AG08395 (cell line): ENCODE results near the gene ZNF385B.
A peak's percentile ranks its signal among the peaks of the same experiment; 100 is the strongest.
"Not testable (repeated sequence)": the region's sequence is repeated elsewhere in the genome, so short reads cannot be mapped to it uniquely, and the experiment has no call there.

Experiments
- DNase-seq: peaks from one replicate; pipeline ENCODE4 v3.0.0; 2012; ENCODE audit warnings: mixed read lengths, low spot score

The ZNF385B gene

DNA sequence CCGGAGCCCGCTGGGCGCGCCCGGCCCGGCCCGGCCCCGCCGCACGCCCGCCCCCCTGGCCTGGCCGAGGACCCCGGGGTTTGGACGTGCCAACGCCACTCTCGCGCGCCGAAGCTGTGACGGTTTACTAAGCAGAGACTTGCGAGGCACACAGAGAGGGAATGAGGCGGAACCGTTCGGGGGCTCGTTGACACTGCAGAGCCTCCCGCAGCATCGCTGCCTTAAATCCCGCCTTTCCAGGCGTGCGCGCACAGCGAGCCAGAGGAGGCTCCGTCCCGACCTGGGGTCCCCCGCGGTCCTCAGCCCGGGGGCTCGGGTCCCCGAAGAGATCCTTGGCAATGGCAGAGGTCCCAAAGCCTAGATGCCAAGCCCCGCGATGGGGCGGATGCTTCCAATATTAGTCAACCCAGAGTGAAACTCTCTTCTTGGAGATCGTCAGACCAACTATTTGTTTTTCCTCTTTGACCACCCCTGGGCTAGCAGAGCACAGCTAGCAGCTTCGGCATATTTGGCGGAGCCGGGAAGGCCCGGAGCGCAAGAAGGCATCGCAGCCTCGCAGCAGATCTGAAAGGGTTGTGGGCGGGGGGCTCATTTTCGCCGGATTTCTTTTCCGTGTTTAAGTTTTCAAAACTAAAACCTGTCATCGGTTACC is at the start of gene ZNF385B:
Gene ZNF385B, minus strand, starts transcription at position 197 of the 652 bp plus-strand sequence.
- peak; percentile 10 for DNase-seq

DNA sequence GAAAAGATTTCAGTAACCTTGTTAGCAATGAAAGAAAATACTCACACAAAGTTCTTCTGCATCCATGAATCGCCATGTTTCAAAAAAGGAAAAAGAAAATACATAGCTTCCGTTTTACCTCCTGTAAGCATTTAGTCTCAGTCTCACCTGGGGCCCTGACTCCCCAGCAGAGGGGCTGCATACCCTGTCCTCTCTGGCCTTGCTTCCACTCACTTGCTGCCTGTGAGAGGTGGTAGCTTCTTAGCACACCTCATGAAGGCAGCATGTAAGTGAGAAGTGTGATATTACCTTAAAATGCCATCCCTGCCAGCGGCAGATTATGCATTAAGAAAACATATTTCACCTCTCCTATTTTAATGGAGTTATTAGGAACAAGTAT is 49.3 kb upstream of the ZNF385B start:
- no peak for DNase-seq

DNA sequence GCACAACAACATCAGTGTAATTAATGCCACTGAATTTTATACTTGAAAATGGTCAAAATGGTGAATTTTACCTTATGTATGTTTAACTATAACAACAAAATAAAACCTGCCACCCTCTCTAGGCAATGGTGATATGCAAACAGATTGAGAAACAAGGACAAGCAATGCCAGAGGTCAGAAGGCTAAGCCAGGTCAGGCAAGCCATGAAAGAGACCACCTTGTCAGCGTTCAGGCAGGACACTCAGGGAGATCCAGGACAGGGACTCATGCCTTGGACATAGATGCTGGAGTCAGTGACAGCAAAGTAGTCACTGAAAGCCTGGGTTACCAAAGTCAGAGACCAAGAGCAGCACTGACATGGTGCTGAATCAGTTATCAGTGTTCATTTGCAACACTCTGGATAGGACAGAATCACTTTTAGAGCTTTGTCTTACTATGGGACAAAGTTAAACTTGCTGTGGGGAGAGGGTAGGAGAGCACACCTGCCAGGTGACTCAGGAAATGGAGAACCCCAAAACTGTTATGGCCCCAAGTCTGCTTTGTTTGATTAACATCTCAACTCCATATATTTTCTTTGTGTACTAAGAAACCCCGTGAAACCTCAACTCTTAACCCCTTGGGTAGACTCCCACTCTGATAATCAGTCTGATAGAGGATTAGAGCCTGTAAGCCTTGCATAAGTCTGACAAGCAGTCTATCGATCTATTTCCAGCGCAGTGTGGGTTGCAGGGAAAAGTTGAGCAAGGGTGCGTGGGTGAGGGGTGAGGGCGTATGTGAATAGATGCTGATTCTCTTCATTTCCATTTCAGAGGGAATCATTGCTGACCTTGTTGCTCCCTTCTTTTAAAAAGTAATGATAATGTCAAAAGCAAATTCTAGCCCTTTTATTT is 48.7 kb upstream of the ZNF385B start:
- DNase-seq: no peak

- no peak for DNase-seq
Observed at GRCh38 chr2:179900655-179901054, 39.2 kb upstream of the ZNF385B start.

DNA sequence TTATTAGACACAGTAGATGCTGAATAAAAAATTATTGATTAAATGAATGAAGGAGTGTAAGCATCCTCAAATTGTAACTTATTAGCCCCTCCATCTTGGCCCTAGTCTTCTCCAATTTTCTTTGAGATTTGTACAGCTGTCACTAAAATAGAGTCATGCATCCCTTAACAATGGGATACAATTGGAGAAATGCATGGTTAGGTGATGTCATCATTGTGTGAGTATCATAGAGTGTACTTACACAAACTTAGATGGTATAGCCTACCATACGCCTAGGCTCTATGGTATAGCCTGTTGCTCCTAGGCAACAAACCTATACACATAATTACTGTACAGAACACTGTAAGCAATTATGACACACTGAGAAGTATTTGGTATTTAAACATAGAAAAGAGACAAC is 38.3 kb upstream of the ZNF385B start:
- DNase-seq: no peak

GRCh38 chr2:179898873-179899272 is 37.5 kb upstream of the ZNF385B start:
- peak; percentile 3 for DNase-seq

DNA sequence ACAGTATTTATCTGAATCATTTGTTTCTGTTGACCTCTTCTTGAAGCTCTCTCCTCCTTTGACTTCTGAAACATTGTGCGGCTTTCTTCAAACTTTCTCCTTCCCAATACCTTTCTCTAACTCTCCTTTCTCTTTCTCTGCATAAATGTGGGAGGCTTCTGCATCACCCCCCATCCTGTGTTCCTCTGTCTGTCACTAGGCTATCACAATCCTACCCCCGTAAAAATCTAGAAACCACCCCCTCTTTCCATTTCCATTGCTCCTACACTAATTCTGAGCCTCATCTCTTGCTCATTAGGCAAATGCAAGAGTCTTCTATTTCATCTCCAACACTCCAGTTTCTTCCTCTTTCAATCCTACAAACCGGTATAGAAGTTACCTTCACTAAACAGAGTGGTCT is 32.2 kb upstream of the ZNF385B start:
- no peak for DNase-seq

- no peak for DNase-seq
Observed at GRCh38 chr2:179891237-179891636, 29.8 kb upstream of the ZNF385B start.

DNA sequence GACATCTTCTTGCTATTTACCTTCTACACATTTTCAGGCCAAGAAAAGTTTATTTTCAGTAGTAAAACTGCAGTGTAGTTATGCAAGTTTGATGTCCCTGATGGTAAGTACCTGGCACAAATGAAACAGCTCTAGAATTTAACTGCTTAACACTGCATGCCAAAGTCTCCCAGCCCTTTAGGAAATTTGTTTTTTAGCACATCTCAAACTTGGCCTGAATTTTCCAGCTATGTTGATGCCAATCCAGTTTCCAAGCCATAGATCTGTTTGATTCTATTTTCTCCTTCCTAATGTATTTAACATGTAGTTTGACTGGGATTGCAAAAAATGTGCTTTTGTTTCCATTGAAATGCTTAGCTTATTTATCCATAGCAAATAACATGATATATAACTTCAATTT is 29.3 kb upstream of the ZNF385B start:
- no peak for DNase-seq

GRCh38 chr2:179888642-179889041 is 27.2 kb upstream of the ZNF385B start:
- DNase-seq: not testable (repeated sequence)

GRCh38 chr2:179884193-179884592 is 22.8 kb upstream of the ZNF385B start:
- DNase-seq: no peak

GRCh38 chr2:179882851-179883806 is 21.7 kb upstream of the ZNF385B start:
- DNase-seq: no peak

DNA sequence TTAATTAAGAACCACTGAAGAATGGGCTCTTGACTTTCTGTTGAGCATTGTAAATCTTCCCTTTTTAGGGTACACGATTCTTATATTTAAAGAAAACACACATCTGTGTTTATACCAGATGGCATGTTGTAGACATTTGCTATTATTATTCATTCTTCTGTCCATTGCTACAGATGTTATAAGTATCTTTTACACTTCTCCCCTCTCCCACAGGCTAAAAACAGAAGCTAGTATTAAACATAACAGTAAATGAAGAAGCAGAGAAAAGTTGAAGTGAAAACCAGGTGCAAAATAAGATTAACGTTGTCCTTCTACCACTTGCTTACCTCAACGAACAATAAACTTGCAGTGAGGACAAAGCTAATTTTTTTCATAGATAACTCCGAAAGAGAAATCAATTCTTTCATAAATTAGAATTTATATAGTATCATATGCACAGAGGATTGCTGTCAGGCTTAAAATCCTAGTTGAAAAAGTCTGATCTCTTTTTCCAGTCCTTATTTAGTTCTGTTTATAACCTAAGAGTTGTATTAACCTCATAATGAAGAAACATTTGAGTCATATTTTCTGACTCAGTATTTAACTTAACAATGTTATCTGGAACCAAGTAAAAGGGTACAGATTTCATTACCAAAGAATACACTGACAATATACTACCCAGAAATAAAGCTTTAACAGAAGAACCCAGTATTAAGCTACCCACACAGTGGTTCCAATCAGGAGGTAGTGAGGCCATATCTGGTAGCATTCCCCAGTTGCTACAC is 16.4 kb upstream of the ZNF385B start:
- no peak for DNase-seq

- no peak for DNase-seq
Observed at GRCh38 chr2:179876266-179876665, 14.9 kb upstream of the ZNF385B start.

GRCh38 chr2:179875864-179876263 is 14.5 kb upstream of the ZNF385B start:
- no peak for DNase-seq

- DNase-seq: no peak
Observed at GRCh38 chr2:179862898-179863458, 1.6 kb upstream of the ZNF385B start.

- peak; percentile 11 for DNase-seq
Observed at GRCh38 chr2:179861027-179861415, 391 bp downstream of the ZNF385B start.

- DNase-seq: no peak
Observed at GRCh38 chr2:179860255-179861026, 971 bp downstream of the ZNF385B start.

DNA sequence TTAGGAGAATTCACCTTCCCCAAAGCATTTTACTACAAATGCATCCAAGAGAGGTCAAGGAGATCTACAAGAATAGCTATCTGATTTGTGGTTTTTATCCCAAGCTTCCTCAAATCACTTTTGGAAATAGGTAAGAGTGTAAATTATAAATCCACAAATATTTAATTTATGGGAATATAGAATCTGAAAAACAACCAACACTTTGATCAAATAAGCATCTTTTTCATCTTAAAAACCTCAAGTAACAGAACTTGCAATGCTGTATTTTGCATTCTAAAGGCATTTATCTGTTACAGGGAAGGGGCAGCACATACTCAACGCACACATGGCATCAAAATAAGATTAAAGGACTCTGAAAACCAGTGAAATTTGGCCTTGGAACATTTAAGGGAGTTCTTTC is 1.9 kb downstream of the ZNF385B start:
- no peak for DNase-seq

GRCh38 chr2:179857236-179857635 is 4.2 kb downstream of the ZNF385B start:
- no peak for DNase-seq
